ENCODE results near the gene COL28A1. TPM values are rescaled to one million over a fixed set of nuclear protein-coding genes. Genes with fewer than 3 reads are reported as not detected.
"Not testable (repeated sequence)": the region's sequence is repeated elsewhere in the genome, so short reads cannot be mapped to it uniquely, and the experiment has no call there.

COL28A1 gene
- total RNA-seq, 2 experiments from 2014 or later: not detected

- no peaks in the 10 kb centered on the region for H3K36me3 Mint-ChIP-seq (ENCODE audit: low read depth)
- no peaks in the 10 kb centered on the region for H3K4me1 Mint-ChIP-seq (ENCODE audit: low read depth)
- no peak overlapping the region for H3K4me3 Mint-ChIP-seq
- POLR2A ChIA-PET: no interaction called here
- no peak for DNase-seq
- TF ChIP-seq, protein P1, sequence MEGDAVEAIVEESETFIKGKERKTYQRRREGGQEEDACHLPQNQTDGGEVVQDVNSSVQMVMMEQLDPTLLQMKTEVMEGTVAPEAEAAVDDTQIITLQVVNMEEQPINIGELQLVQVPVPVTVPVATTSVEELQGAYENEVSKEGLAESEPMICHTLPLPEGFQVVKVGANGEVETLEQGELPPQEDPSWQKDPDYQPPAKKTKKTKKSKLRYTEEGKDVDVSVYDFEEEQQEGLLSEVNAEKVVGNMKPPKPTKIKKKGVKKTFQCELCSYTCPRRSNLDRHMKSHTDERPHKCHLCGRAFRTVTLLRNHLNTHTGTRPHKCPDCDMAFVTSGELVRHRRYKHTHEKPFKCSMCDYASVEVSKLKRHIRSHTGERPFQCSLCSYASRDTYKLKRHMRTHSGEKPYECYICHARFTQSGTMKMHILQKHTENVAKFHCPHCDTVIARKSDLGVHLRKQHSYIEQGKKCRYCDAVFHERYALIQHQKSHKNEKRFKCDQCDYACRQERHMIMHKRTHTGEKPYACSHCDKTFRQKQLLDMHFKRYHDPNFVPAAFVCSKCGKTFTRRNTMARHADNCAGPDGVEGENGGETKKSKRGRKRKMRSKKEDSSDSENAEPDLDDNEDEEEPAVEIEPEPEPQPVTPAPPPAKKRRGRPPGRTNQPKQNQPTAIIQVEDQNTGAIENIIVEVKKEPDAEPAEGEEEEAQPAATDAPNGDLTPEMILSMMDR (IDR thresholded peaks at IDR 0.05): no peak
- intact Hi-C loops (cut with micrococcal nuclease): no loop called here
- H3K27ac Mint-ChIP-seq: no peak overlapping the region
- no peak for ATAC-seq
- CTCF ChIA-PET: no interaction called here
- peaks cover 2% of the 10 kb centered on the region for H3K9me3 Mint-ChIP-seq
- H3K27me3 Mint-ChIP-seq: no peaks in the 10 kb centered on the region
Observed at GRCh38 chr7:7486362-7486761, 49.3 kb downstream of the COL28A1 start.

DNA sequence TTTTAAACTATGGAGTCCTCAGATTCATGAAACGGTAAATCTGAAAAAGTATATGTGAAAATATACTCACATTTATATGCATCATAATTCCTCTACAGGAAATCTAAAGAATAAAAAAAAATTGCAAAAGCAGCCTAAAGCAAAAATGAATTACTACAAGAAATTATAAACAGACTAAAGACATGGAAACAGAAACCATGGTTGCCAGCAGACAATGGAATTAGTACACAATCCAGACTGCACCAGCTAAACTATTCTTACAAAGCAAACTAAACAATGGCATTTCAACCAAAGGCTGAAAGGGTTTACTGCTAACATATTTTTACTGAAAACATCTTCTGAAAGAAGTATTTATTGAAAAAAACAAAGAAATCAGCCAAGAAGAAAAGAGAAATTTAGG, 51.6 kb downstream of the COL28A1 start:
- POLR2A ChIA-PET: no interaction called here
- Mint-ChIP-seq H3K27ac (no peak overlapping the region), H3K36me3 (ENCODE audit: low read depth) (no peaks in the 10 kb centered on the region), H3K9me3 (peaks cover 2% of the 10 kb centered on the region), H3K27me3 (peaks cover 2% of the 10 kb centered on the region), H3K4me3 (no peak overlapping the region), H3K4me1 (ENCODE audit: low read depth) (no peaks in the 10 kb centered on the region)
- no peak for DNase-seq
- CTCF ChIA-PET: no interaction called here
- TF ChIP-seq, protein P1 (IDR thresholded peaks at IDR 0.05): no peak
- intact Hi-C loops (cut with micrococcal nuclease): no loop called here
- no peak for ATAC-seq

DNA sequence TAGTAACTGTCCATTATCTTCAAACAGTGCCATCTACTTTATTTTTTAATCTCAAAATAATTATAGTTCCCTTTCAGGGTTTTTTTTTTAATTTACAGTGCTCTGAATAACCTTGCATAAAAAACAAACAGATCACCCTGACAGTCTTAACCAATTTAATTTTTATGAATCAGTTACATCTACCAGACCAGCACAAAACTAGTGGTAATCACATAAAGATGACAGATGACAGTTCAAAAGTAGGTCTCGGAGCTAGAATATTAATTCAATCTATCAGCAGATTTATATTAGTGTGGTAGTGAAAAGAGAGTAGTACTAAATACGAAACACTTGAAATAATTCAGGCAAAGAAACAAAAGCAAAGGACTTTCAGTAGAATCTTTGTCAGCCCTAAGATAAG, 53.9 kb downstream of the COL28A1 start:
- Mint-ChIP-seq H3K36me3 (ENCODE audit: low read depth) (no peaks in the 10 kb centered on the region), H3K4me1 (ENCODE audit: low read depth) (no peaks in the 10 kb centered on the region), H3K27ac (no peak overlapping the region), H3K9me3 (peaks cover 2% of the 10 kb centered on the region), H3K4me3 (no peak overlapping the region), H3K27me3 (peaks cover 5% of the 10 kb centered on the region)
- CTCF ChIA-PET: no interaction called here
- TF ChIP-seq, protein P1 (IDR thresholded peaks at IDR 0.05): no peak
- intact Hi-C loops (cut with micrococcal nuclease): no loop called here
- ATAC-seq: no peak
- DNase-seq: no peak
- POLR2A ChIA-PET: no interaction called here

DNA sequence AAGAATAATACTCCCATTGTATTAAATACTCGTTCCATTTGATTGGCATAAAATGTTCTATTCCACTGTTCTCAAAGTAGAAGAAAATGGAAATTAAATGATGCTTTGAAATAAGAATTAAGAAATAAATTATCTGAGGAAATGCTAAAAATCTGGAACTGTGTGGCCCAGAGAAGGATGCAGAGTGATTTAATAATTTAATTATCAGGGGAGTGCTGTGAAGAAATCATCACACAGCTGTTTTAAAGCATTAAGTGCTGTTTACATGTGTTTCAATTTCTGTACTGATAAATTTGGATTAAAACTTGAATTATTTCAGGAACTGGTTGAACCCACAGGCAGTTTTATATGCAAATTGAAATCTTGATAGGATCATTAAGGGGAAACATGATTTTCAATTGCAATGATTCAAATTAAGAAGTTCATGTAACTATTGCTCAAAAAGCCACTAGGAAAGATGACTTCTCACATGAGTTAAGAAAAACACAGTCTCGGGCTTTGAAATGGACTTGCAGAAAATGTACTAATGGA, 56.3 kb downstream of the COL28A1 start:
- Mint-ChIP-seq H3K4me3 (no peak overlapping the region), H3K27me3 (peaks cover 5% of the 10 kb centered on the region), H3K4me1 (ENCODE audit: low read depth) (no peaks in the 10 kb centered on the region), H3K9me3 (peaks cover 2% of the 10 kb centered on the region), H3K27ac (no peak overlapping the region), H3K36me3 (ENCODE audit: low read depth) (no peaks in the 10 kb centered on the region)
- TF ChIP-seq, protein P1 (IDR thresholded peaks at IDR 0.05): no peak
- ChIA-PET POLR2A (no interaction called here), CTCF (no interaction called here)
- no peak for DNase-seq
- intact Hi-C loops (cut with micrococcal nuclease): no loop called here
- no peak for ATAC-seq

- Mint-ChIP-seq H3K9me3 (peaks cover 2% of the 10 kb centered on the region), H3K36me3 (ENCODE audit: low read depth) (no peaks in the 10 kb centered on the region), H3K27ac (no peak overlapping the region), H3K27me3 (peaks cover 5% of the 10 kb centered on the region), H3K4me3 (no peak overlapping the region), H3K4me1 (ENCODE audit: low read depth) (no peaks in the 10 kb centered on the region)
- no peak for ATAC-seq
- TF ChIP-seq, protein P1 (IDR thresholded peaks at IDR 0.05): no peak
- ChIA-PET POLR2A (no interaction called here), CTCF (no interaction called here)
- intact Hi-C loops (cut with micrococcal nuclease): no loop called here
- no peak for DNase-seq
Observed at GRCh38 chr7:7478569-7478968, 57.1 kb downstream of the COL28A1 start.

- H3K4me3 Mint-ChIP-seq, POLR2A ChIA-PET, CTCF ChIA-PET: not testable (repeated sequence)
Observed at GRCh38 chr7:7477641-7478040, 58.0 kb downstream of the COL28A1 start.

More at GRCh38 chr7:7477641-7478040, 58.0 kb downstream of the COL28A1 start:
- H3K4me1 Mint-ChIP-seq (ENCODE audit: low read depth); H3K27me3 Mint-ChIP-seq; intact Hi-C loops (cut with micrococcal nuclease); H3K27ac Mint-ChIP-seq; H3K36me3 Mint-ChIP-seq (ENCODE audit: low read depth); ATAC-seq; H3K9me3 Mint-ChIP-seq: not testable (repeated sequence)
- peak; percentile 1 for DNase-seq

All from activated CD8-positive, alpha-beta T cell treated with anti-CD3 and anti-CD28 coated beads for 36 hours (primary cell).